ENCODE measurements around the gene NKX2-2. TPM values are rescaled to one million over a fixed set of nuclear protein-coding genes. Genes with fewer than 3 reads are reported as not detected.

NKX2-2 gene
- total and polyA plus RNA-seq, 2 donors (not counting 3 experiments of a cell fraction or from before 2014, with no cell fraction given), result not detected

GRCh38 chr20:21522481-21523280 is 8.8 kb upstream of the NKX2-2 start:
- H3K79me2 ChIP-seq (ENCODE audit: control insufficient read depth, insufficient read depth, low read length), result no peaks in the 10 kb centered on the region
- no peaks in the 10 kb centered on the region for H4K20me1 ChIP-seq (replicated peaks; ENCODE audit: control insufficient read depth, extremely low read depth, insufficient read depth, low read length)
- no peak overlapping the region for H3K4me2 ChIP-seq (ENCODE audit: insufficient read depth, low read length)
- H3K36me3 ChIP-seq (ENCODE audit: control insufficient read depth in 2 of 2, extremely low read depth in 1 of 2, insufficient read depth in 2 of 2, low read length in 2 of 2), result no peaks in the 10 kb centered on the region
- H3K9ac ChIP-seq (replicated peaks; ENCODE audit: extremely low read depth, insufficient read depth, low read length), result no peak overlapping the region
- peaks cover 86% of the 10 kb centered on the region in 2 experiments for H3K27me3 ChIP-seq (ENCODE audit: control insufficient read depth in 2 of 2, insufficient read depth in 2 of 2, low read length in 2 of 2)
- dilution Hi-C loops (cut with MboI; ENCODE audit: extremely low pct_ligation_motif_present, low sequenced_read_pairs), result no loop called here
- BruUV-seq (replicated peaks), result no TSS peak
- no peaks in the 10 kb centered on the region for H3K9me3 ChIP-seq (replicated peaks; ENCODE audit: control insufficient read depth, insufficient read depth, low read length)
- H3K4me1 ChIP-seq (ENCODE audit: control insufficient read depth, extremely low read depth, insufficient read depth, low read length), result no peaks in the 10 kb centered on the region
- TF ChIP-seq JUN (IDR thresholded peaks at IDR 0.05; ENCODE audit: borderline replicate concordance, insufficient read depth, insufficient read length, low read depth) (no peak), GATA2 (IDR thresholded peaks at IDR 0.05; ENCODE audit: insufficient read depth, insufficient read length, low read depth, low read length) (no peak), CTCF (IDR thresholded peaks at IDR 0.05; ENCODE audit: extremely low read depth in 1 of 2, insufficient read depth in 1 of 2, low read depth in 1 of 2, low read length in 2 of 2) (no peak), POLR2AphosphoS5 (IDR thresholded peaks at IDR 0.05; ENCODE audit: insufficient read depth, low read depth, low read length) (no peak), EZH2 (IDR thresholded peaks at IDR 0.05; ENCODE audit: borderline replicate concordance, low read depth, low read length, severe bottlenecking) (peak; percentile 11), MAX (IDR thresholded peaks at IDR 0.05; ENCODE audit: insufficient read depth, insufficient read length) (no peak)
- ChIA-PET POLR2A (no interaction called here), CTCF (interaction anchor here (1.1 to 1.7 kb wide), 2 partner anchors 17 to 287 kb away, joined by 3 to 4 read pairs; no protein-coding TSS in a partner anchor)
- no peak overlapping the region for H2AFZ ChIP-seq (ENCODE audit: low read depth, low read length)
- no peak overlapping the region for H3K27ac ChIP-seq (ENCODE audit: insufficient read depth, low read depth, low read length)
- no peak for FAIRE-seq
- intact Hi-C loops (cut with micrococcal nuclease), result no loop called here
- H3K9me1 ChIP-seq (replicated peaks; ENCODE audit: control insufficient read depth, extremely low read depth, insufficient read depth, low read length), result no peaks in the 10 kb centered on the region
- H3K4me3 ChIP-seq (replicated peaks in 1 of 3; ENCODE audit: insufficient read depth in 1 of 3, low read depth in 1 of 3, low read length in 3 of 3), result no peak overlapping the region
- no peak for DNase-seq (ENCODE audit: low read depth, low spot score)
